Ascending aorta (tissue), 2 donors: ENCODE data around the gene DNAH3. TPM values are rescaled to one million over a fixed set of nuclear protein-coding genes. Genes with fewer than 3 reads are reported as not detected.

Source experiments
- DNase-seq, 2 donors: peaks; one replicate each; pipeline ENCODE4 v3.0.0-alpha.2; 2019; ENCODE audit warnings: low spot score in 2 of 2
- H3K27ac ChIP-seq, 2 donors: fragments of 200-600 bp; sonication (generic); one replicate each; pipeline ENCODE4 v1.5.1; 2016 to 2017; ENCODE audit warnings: mild to moderate bottlenecking in 1 of 2
- H3K27me3 ChIP-seq: fragments of 200-600 bp; sonication (generic); one replicate; pipeline ENCODE4 v1.5.1; 2017
- H3K36me3 ChIP-seq, 2 donors: fragments of 200-600 bp; sonication (generic); one replicate each; pipeline ENCODE4 v1.5.1; 2016
- H3K4me1 ChIP-seq, 2 donors: fragments of 200-600 bp; sonication (generic); one replicate each; pipeline ENCODE4 v1.5.1; 2016 to 2017; ENCODE audit warnings: mild to moderate bottlenecking in 1 of 2
- H3K4me3 ChIP-seq, 2 donors: fragments of 200-600 bp; sonication (generic); one replicate each; pipeline ENCODE4 v1.5.1; 2016 to 2017; ENCODE audit warnings: mild to moderate bottlenecking in 1 of 2
- H3K9me3 ChIP-seq, 2 donors: fragments of 200-600 bp; sonication (generic); one replicate each; pipeline ENCODE4 v1.5.1; 2016
- intact Hi-C: fragments of 100-400 bp; cut with DNase I; formaldehyde crosslinking; loops from one replicate; pipeline ENCODE4 v1.15.1; 2023
- total RNA-seq: library from RNA; depleted of rRNA; stranded (reverse); fragments of >200 nt; gene quantifications from one replicate; pipeline ENCODE4 v1.1.0, GENCODE V29; 2016
- TF ChIP-seq, protein P1 (sequence below), 3 experiments: fragments of 200-600 bp in 2 of 3; fragments of 450-650 bp in 1 of 3; sonication (generic) in 2 of 3; IDR thresholded peaks; one replicate each; pipeline ENCODE4 v1.5.1; 2016 to 2019; ENCODE audit warnings: antibody characterized with exemption in 3 of 3, mild to moderate bottlenecking in 1 of 3, moderate library complexity in 1 of 3

The DNAH3 gene
- total RNA-seq, 1 donor from 2014 or later = 0.32 TPM

DNA sequence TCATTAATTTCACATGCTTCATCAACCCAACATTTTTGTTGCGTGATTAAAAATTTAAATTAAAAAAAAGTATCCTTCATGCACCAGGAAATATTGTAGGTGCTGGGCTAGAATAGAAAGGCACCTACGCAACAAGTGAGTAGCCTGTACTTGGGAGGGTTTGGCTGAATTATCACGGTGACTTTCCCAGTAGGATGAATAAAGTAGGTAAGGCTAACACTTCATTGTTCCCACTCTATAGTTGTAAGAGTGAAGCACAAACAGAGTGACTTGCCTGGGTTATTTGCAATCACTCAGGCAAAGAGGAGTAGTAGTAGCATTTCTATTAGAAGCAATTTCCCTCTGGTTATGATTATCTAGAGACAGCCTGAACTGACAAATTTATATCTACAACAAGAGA, 62.5 kb downstream of the DNAH3 start:
- no peaks in the 10 kb centered on the region for H3K9me3 ChIP-seq
- TF ChIP-seq, protein P1, sequence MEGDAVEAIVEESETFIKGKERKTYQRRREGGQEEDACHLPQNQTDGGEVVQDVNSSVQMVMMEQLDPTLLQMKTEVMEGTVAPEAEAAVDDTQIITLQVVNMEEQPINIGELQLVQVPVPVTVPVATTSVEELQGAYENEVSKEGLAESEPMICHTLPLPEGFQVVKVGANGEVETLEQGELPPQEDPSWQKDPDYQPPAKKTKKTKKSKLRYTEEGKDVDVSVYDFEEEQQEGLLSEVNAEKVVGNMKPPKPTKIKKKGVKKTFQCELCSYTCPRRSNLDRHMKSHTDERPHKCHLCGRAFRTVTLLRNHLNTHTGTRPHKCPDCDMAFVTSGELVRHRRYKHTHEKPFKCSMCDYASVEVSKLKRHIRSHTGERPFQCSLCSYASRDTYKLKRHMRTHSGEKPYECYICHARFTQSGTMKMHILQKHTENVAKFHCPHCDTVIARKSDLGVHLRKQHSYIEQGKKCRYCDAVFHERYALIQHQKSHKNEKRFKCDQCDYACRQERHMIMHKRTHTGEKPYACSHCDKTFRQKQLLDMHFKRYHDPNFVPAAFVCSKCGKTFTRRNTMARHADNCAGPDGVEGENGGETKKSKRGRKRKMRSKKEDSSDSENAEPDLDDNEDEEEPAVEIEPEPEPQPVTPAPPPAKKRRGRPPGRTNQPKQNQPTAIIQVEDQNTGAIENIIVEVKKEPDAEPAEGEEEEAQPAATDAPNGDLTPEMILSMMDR (IDR thresholded peaks at IDR 0.05) = no peak
- H3K4me1 ChIP-seq = peaks cover 0 to 3% of the 10 kb centered on the region in 2 donors
- intact Hi-C loops = no loop called here
- no peaks in the 10 kb centered on the region for H3K36me3 ChIP-seq
- no peak overlapping the region for H3K27ac ChIP-seq
- no peaks in the 10 kb centered on the region for H3K27me3 ChIP-seq
- DNase-seq = no peak
- H3K4me3 ChIP-seq = no peak overlapping the region

DNA sequence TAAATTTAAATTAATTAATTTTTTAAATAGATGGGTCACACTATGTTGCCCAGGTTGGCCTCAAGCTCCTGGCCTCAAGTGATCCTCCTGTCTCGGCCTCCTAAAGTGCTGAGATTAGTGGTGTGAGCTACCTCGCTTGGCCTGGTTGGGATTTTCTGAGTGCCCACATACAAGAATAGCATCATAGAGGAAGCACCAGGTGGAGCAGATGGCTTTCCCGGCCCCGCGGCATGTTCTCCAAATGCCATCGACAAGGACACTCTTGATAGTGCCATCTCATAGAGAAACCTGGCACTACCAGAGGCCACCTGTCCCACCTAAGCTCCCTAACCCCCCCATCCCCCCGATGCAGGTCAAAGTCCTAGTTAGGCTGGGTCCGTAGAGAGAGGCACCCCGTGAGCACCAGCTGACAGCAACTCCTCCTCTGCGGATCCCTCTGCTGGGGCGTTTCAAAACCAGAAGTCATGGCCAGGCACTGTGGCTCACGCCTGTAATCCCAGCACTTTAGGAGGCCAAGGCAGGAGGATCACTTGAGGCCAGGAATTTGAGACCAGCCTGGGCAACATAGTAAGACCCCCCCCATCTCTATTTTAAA, 65.9 kb downstream of the DNAH3 start:
- no peak overlapping the region for H3K4me3 ChIP-seq
- no peak for DNase-seq
- TF ChIP-seq, protein P1 (IDR thresholded peaks at IDR 0.05) = no peak
- no peaks in the 10 kb centered on the region for H3K27me3 ChIP-seq
- intact Hi-C loops = loop anchor here (1.0 kb wide), 1 partner anchor 234 kb away; no protein-coding TSS in a partner anchor
- H3K9me3 ChIP-seq = no peaks in the 10 kb centered on the region
- no peak overlapping the region for H3K27ac ChIP-seq
- no peaks in the 10 kb centered on the region for H3K36me3 ChIP-seq
- H3K4me1 ChIP-seq = peaks cover 0 to 3% of the 10 kb centered on the region in 2 donors

DNA sequence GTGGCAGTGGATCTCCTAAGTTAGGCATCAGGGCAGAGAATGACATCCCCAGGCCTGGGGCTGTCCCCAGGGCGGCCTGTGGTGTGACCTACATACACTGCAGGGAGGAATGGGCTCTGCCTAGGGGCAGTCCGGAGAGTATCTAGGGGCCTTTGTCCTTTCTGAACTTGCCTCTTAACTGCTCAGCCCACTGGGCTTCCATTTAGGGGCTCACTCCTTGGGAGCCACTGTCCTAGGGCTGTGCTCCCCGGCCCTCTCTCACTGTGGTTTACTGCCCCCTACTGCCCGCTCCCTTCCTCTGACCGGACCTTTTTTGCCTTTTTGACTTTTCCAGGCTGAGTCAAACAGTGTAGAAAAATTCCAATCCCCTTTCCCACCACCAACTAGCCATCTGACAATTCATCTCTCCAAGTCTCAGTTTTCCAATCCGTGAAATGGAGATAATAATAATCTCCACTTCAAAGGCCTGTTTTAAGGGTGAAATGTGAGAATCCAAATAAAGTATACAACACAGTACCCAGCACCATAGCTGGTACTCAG, 66.8 kb downstream of the DNAH3 start:
- TF ChIP-seq, protein P1 (IDR thresholded peaks at IDR 0.05) = peak; percentile 60 to 77 (median 62)
- no peak overlapping the region for H3K4me3 ChIP-seq
- H3K27ac ChIP-seq = no peak overlapping the region
- H3K36me3 ChIP-seq = no peaks in the 10 kb centered on the region
- intact Hi-C loops = loop anchor here (1.0 kb wide), 2 partner anchors 233 to 284 kb away; no protein-coding TSS in a partner anchor
- peak in 1 of 2 donors; percentile 68 for DNase-seq
- no peaks in the 10 kb centered on the region for H3K9me3 ChIP-seq
- peaks cover 0 to 3% of the 10 kb centered on the region in 2 donors for H3K4me1 ChIP-seq
- no peaks in the 10 kb centered on the region for H3K27me3 ChIP-seq

- no peaks in the 10 kb centered on the region for H3K4me1 ChIP-seq
- DNase-seq = no peak
- H3K9me3 ChIP-seq = no peaks in the 10 kb centered on the region
- H3K36me3 ChIP-seq = no peaks in the 10 kb centered on the region
- intact Hi-C loops = no loop called here
- no peaks in the 10 kb centered on the region for H3K27me3 ChIP-seq
- TF ChIP-seq, protein P1 (IDR thresholded peaks at IDR 0.05) = no peak
- no peak overlapping the region for H3K4me3 ChIP-seq
- no peak overlapping the region for H3K27ac ChIP-seq
These were observed 69.3 kb downstream of the DNAH3 start for GRCh38 chr16:21081329-21081728.

GRCh38 chr16:21078563-21078962, 72.1 kb downstream of the DNAH3 start:
- DNase-seq = no peak
- Histone ChIP-seq H3K36me3 (no peaks in the 10 kb centered on the region), H3K27me3 (no peaks in the 10 kb centered on the region), H3K4me3 (no peak overlapping the region), H3K4me1 (no peaks in the 10 kb centered on the region), H3K27ac (no peak overlapping the region), H3K9me3 (no peaks in the 10 kb centered on the region)
- TF ChIP-seq, protein P1 (IDR thresholded peaks at IDR 0.05) = no peak
- intact Hi-C loops = no loop called here
